A549 (cell line): ENCODE results near the gene TYK2. TPM values are rescaled to one million over a fixed set of nuclear protein-coding genes. Genes with fewer than 3 reads are reported as not detected.
"Not testable (repeated sequence)": the region's sequence is repeated elsewhere in the genome, so short reads cannot be mapped to it uniquely, and the experiment has no call there.

Experiments used
- ATAC-seq, 2 experiments: fragments of 200-7000 bp in 1 of 2; fragments of >200 bp in 1 of 2; cut with Nextera tagmentation in 1 of 2; cut with Tn5 transposase in 1 of 2; 3 replicates each; pipeline versions ENCODE4 v1.8.0 to v1.9.1; 2018 to 2020; ENCODE audit warnings: mild to moderate bottlenecking in 1 of 2, moderate library complexity in 1 of 2
- CTCF ChIA-PET: fragments of 300-600 bp; sonication (Branson Sonifier 250); formaldehyde crosslinking; extraction: SDS; loops from one replicate; lab custom pipeline; 2021; ENCODE audit warnings: antibody characterized with exemption, inconsistent platforms; lab: Yijun Ruan, JAX
- POLR2A ChIA-PET: fragments of 350-600 bp; formaldehyde crosslinking; extraction: SDS; loops from one replicate; lab custom pipeline; 2021; ENCODE audit warnings: antibody characterized with exemption, inconsistent platforms; lab: Yijun Ruan, JAX
- DNase-seq, 2 experiments: peaks; one replicate each; pipeline versions ENCODE4 v3.0.0 to v3.0.0-alpha.2; 2011 to 2016; ENCODE audit warnings: low read depth in 1 of 2, low spot score in 1 of 2
- FAIRE-seq: peaks from 2 replicates; lab custom pipeline; 2011; peaks lifted over from hg19 to GRCh38; lab: Jason Lieb, UNC
- H3K27ac ChIP-seq, 2 experiments: fragments of >200 bp; sonication (Bioruptor Twin); formaldehyde crosslinking; 3 replicates each; pipeline ENCODE4 v1.5.1; 2016 to 2017
- H3K4me1 ChIP-seq: fragments of >200 bp; sonication (Bioruptor Twin); formaldehyde crosslinking; 3 replicates; pipeline ENCODE4 v1.6.1; 2016
- H3K4me2 ChIP-seq: fragments of >200 bp; sonication (Bioruptor Twin); formaldehyde crosslinking; 3 replicates; pipeline ENCODE4 v1.6.1; 2016
- H3K4me3 ChIP-seq: fragments of >200 bp; sonication (Bioruptor Twin); formaldehyde crosslinking; 3 replicates; pipeline ENCODE4 v1.5.1; 2016
- H3K9me3 ChIP-seq: fragments of >200 bp; sonication (Bioruptor Twin); formaldehyde crosslinking; 3 replicates; pipeline ENCODE4 v1.6.1; 2016
- BHLHE40 ChIP-seq: IDR thresholded peaks from 2 replicates; pipeline ENCODE4 v1.6.1; 2012; ENCODE audit warnings: low read depth, low read length, inconsistent platforms
- FOSB ChIP-seq: fragments of 250-450 bp; sonication (Bioruptor Pico); IDR thresholded peaks from 2 replicates; pipeline ENCODE4 v1.5.0; 2020; ENCODE audit warnings: mild to moderate bottlenecking, moderate library complexity
- FOSL2 ChIP-seq, 2 experiments: fragments of 450-650 bp in 1 of 2; fragments of >200 bp in 1 of 2; sonication (Bioruptor Twin) in 1 of 2; formaldehyde crosslinking; IDR thresholded peaks; 2 replicates each; pipeline versions ENCODE4 v1.5.0 to v1.6.1; 2016 to 2020; ENCODE audit warnings: mild to moderate bottlenecking in 1 of 2, moderate library complexity in 1 of 2
- GATA3 ChIP-seq: IDR thresholded peaks from 2 replicates; pipeline ENCODE4 v1.6.1; 2012; ENCODE audit warnings: borderline replicate concordance
- HOXB13 ChIP-seq: fragments of 250-450 bp; sonication (Bioruptor Pico); IDR thresholded peaks from 2 replicates; pipeline ENCODE4 v1.5.0; 2020; ENCODE audit warnings: low read depth, mild to moderate bottlenecking, moderate library complexity
- JUN ChIP-seq, 2 experiments: fragments of >200 bp; sonication (Bioruptor Twin); formaldehyde crosslinking; IDR thresholded peaks; 2 replicates in 1 of 2; 3 replicates in 1 of 2; pipeline ENCODE4 v1.6.1; 2016 to 2017
- KDM1A ChIP-seq: fragments of 200-600 bp; sonication (generic); IDR thresholded peaks from 2 replicates; pipeline ENCODE4 v1.6.1; 2016; ENCODE audit warnings: low read depth, mild to moderate bottlenecking
- NFE2L2 ChIP-seq: fragments of 150-350 bp; conservative IDR thresholded peaks from 2 replicates; pipeline ENCODE4 v1.6.1; 2014; ENCODE audit warnings: low read length
- NPAS2 ChIP-seq: fragments of 250-450 bp; sonication (Bioruptor Pico); IDR thresholded peaks from 2 replicates; pipeline ENCODE4 v1.8.0; 2022; ENCODE audit warnings: mild to moderate bottlenecking, moderate library complexity, borderline replicate concordance
- PHF8 ChIP-seq: fragments of 200-600 bp; sonication (generic); IDR thresholded peaks from 2 replicates; pipeline ENCODE4 v1.6.1; 2016; ENCODE audit warnings: low read depth, mild to moderate bottlenecking, antibody characterized with exemption, moderate library complexity, borderline replicate concordance
- POLR2A ChIP-seq: IDR thresholded peaks from 2 replicates; pipeline ENCODE4 v1.6.1; 2012; ENCODE audit warnings: mild to moderate bottlenecking, low read length
- RAD21 ChIP-seq, 2 experiments: fragments of >200 bp in 1 of 2; sonication (Bioruptor Twin) in 1 of 2; formaldehyde crosslinking in 1 of 2; IDR thresholded peaks in 1 of 2; conservative IDR thresholded peaks in 1 of 2; 2 replicates in 1 of 2; 3 replicates in 1 of 2; pipeline ENCODE4 v1.6.1; 2012 to 2018; ENCODE audit warnings: inconsistent platforms in 1 of 2
- RARB ChIP-seq: fragments of 250-450 bp; sonication (Bioruptor Pico); IDR thresholded peaks from 2 replicates; pipeline ENCODE4 v1.8.0; 2021; ENCODE audit warnings: mild to moderate bottlenecking, moderate library complexity
- RFX5 ChIP-seq: fragments of 450-650 bp; IDR thresholded peaks from 2 replicates; pipeline ENCODE4 v1.7.1; 2014; ENCODE audit warnings: antibody characterized with exemption, mild to moderate bottlenecking, moderate library complexity
- RNF2 ChIP-seq: fragments of 200-600 bp; sonication (generic); IDR thresholded peaks from 2 replicates; pipeline ENCODE4 v1.6.1; 2016; ENCODE audit warnings: low read depth, mild to moderate bottlenecking, antibody characterized with exemption, moderate library complexity, borderline replicate concordance
- TFCP2L1 ChIP-seq: fragments of 250-450 bp; sonication (Bioruptor Pico); IDR thresholded peaks from 2 replicates; pipeline ENCODE4 v1.5.0; 2021; ENCODE audit warnings: mild to moderate bottlenecking
- WGBS: methylation state at CpG from one replicate; pipeline ENCODE4 v1.1.6; 2017; ENCODE audit errors: missing lambda C conversion rate; 5-methylcytosine and 5-hydroxymethylcytosine counted together
- polyA plus RNA-seq, 4 experiments: library from polyadenylated mRNA; depleted of rRNA in 3 of 4; stranded (reverse); fragments of >200 nt; fragmentation: RNase III in 1 of 4; extraction: RNeasy Plus Mini Kit Qiagen cat#74134 plus additional on column Dnase treatment in 1 of 4; gene quantifications; 2 replicates in 3 of 4; 3 replicates in 1 of 4; pipeline ENCODE4 v1.2.3, GENCODE V29; 2011 to 2017
- TF ChIP-seq, protein P1 (sequence below): fragments of 200-600 bp; sonication (generic); IDR thresholded peaks from 2 replicates; pipeline ENCODE4 v1.6.1; 2016; ENCODE audit warnings: antibody characterized with exemption, mild to moderate bottlenecking, moderate library complexity
- TF ChIP-seq, protein P2 (sequence below): IDR thresholded peaks from 2 replicates; pipeline ENCODE4 v1.6.1; 2012; ENCODE audit warnings: low read depth, borderline replicate concordance
- TF ChIP-seq, protein P3 (sequence below): IDR thresholded peaks from 2 replicates; pipeline ENCODE4 v1.6.1; 2012
- TF ChIP-seq, protein P4 (sequence below): fragments of 250-450 bp; sonication (Bioruptor Pico); IDR thresholded peaks from 2 replicates; pipeline ENCODE4 v1.5.0; 2021; ENCODE audit warnings: mild to moderate bottlenecking, moderate library complexity, borderline replicate concordance
- TF ChIP-seq, protein P5 (sequence below): fragments of >200 bp; sonication (Bioruptor Twin); formaldehyde crosslinking; IDR thresholded peaks from 2 replicates; pipeline ENCODE4 v1.6.1; 2016

TYK2 gene
- polyA plus RNA-seq, 2 of the 4 experiments (the other 2 are of a cell fraction): 17.0 to 57.1 TPM

DNA sequence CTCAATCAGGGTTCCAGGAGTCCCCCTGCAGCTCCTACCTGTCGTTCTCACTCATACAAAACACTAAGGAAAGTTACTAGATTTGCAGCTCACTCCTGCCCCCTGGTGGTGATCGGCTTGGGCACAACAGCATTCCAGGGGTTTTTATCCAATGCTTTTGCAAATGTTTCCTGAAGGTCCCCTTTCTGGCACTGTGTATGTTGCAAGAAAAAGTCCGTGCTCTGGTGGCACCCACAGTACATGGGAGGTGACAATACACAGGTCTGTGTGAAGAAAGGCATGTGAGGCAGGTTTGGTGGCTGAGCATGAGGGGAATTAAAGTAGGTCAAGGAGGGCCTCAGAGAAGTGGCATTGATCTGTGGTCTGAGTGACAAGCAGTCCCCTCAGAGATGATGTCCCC lies 8.6 kb upstream of the TYK2 start (continued):
- TF ChIP-seq BHLHE40: no peak
- TF ChIP-seq, protein P1, sequence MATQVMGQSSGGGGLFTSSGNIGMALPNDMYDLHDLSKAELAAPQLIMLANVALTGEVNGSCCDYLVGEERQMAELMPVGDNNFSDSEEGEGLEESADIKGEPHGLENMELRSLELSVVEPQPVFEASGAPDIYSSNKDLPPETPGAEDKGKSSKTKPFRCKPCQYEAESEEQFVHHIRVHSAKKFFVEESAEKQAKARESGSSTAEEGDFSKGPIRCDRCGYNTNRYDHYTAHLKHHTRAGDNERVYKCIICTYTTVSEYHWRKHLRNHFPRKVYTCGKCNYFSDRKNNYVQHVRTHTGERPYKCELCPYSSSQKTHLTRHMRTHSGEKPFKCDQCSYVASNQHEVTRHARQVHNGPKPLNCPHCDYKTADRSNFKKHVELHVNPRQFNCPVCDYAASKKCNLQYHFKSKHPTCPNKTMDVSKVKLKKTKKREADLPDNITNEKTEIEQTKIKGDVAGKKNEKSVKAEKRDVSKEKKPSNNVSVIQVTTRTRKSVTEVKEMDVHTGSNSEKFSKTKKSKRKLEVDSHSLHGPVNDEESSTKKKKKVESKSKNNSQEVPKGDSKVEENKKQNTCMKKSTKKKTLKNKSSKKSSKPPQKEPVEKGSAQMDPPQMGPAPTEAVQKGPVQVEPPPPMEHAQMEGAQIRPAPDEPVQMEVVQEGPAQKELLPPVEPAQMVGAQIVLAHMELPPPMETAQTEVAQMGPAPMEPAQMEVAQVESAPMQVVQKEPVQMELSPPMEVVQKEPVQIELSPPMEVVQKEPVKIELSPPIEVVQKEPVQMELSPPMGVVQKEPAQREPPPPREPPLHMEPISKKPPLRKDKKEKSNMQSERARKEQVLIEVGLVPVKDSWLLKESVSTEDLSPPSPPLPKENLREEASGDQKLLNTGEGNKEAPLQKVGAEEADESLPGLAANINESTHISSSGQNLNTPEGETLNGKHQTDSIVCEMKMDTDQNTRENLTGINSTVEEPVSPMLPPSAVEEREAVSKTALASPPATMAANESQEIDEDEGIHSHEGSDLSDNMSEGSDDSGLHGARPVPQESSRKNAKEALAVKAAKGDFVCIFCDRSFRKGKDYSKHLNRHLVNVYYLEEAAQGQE: no peak

DNA sequence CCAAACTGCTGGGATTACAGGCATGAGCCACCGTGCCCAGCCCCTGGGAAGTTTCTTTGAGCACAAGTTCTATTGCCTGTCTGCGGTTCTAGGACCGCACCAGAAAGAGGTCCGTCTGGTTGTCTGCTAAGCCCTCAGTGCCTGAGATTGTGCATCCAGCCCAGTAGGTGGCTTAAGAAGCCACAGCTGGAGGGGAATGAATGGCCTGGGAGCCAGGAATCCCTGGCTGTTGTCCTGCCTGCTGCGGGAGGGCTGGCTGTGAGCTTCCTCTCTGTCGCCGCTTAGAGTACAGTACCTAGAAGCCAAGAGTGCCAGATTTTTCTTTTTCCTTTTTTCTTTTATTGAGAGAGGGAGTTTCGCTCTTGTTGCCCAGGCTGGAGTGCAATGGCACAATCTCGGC lies 4.2 kb upstream of the TYK2 start:
- no peak overlapping the region for H3K4me3 ChIP-seq
- TF ChIP-seq POLR2A: no peak
- TF ChIP-seq NFE2L2: no peak
- TF ChIP-seq, protein P2, sequence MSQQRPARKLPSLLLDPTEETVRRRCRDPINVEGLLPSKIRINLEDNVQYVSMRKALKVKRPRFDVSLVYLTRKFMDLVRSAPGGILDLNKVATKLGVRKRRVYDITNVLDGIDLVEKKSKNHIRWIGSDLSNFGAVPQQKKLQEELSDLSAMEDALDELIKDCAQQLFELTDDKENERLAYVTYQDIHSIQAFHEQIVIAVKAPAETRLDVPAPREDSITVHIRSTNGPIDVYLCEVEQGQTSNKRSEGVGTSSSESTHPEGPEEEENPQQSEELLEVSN: no peak
- no peak for TF ChIP-seq HOXB13 (CRISPR knock-in tag)
- no peak for TF ChIP-seq PHF8
- TF ChIP-seq KDM1A: no peak
- TF ChIP-seq, protein P3, sequence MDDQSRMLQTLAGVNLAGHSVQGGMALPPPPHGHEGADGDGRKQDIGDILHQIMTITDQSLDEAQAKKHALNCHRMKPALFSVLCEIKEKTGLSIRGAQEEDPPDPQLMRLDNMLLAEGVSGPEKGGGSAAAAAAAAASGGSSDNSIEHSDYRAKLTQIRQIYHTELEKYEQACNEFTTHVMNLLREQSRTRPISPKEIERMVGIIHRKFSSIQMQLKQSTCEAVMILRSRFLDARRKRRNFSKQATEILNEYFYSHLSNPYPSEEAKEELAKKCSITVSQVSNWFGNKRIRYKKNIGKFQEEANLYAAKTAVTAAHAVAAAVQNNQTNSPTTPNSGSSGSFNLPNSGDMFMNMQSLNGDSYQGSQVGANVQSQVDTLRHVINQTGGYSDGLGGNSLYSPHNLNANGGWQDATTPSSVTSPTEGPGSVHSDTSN: no peak
- no peak for TF ChIP-seq RAD21 (conservative IDR thresholded peaks at IDR 0.05 in 1 of 2, IDR thresholded peaks at IDR 0.05 in 1 of 2)
- TF ChIP-seq RFX5: no peak
- no peak for TF ChIP-seq FOSL2 (IDR thresholded peaks at IDR 0.05)
- no peak for TF ChIP-seq FOSL2 (CRISPR knock-in tag; IDR thresholded peaks at IDR 0.05)
- TF ChIP-seq RNF2: no peak
- no peak for TF ChIP-seq FOSB (CRISPR knock-in tag)
- TF ChIP-seq TFCP2L1 (CRISPR knock-in tag): no peak
- TF ChIP-seq RARB (CRISPR knock-in tag): no peak
- TF ChIP-seq BHLHE40: no peak
- TF ChIP-seq NPAS2 (CRISPR knock-in tag): no peak
- TF ChIP-seq, protein P4, sequence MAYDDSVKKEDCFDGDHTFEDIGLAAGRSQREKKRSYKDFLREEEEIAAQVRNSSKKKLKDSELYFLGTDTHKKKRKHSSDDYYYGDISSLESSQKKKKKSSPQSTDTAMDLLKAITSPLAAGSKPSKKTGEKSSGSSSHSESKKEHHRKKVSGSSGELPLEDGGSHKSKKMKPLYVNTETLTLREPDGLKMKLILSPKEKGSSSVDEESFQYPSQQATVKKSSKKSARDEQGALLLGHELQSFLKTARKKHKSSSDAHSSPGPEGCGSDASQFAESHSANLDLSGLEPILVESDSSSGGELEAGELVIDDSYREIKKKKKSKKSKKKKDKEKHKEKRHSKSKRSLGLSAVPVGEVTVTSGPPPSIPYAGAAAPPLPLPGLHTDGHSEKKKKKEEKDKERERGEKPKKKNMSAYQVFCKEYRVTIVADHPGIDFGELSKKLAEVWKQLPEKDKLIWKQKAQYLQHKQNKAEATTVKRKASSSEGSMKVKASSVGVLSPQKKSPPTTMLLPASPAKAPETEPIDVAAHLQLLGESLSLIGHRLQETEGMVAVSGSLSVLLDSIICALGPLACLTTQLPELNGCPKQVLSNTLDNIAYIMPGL: no peak
- TF ChIP-seq GATA3: no peak
- TF ChIP-seq, protein P5, sequence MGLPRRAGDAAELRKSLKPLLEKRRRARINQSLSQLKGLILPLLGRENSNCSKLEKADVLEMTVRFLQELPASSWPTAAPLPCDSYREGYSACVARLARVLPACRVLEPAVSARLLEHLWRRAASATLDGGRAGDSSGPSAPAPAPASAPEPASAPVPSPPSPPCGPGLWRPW: no peak
- TF ChIP-seq JUN (IDR thresholded peaks at IDR 0.05): no peak
- H3K4me1 ChIP-seq: peaks cover 6% of the 10 kb centered on the region; the same call in 1 of the 3 replicates
- H3K4me2 ChIP-seq: no peak overlapping the region
- WGBS: 75% methylated on average over 9 of the region's 9 CpGs
- DNase-seq (no peak), ATAC-seq (no peak), FAIRE-seq (no peak)
- H3K27ac ChIP-seq: no peak overlapping the region
- no peaks in the 10 kb centered on the region for H3K9me3 ChIP-seq
- POLR2A ChIA-PET: no interaction called here
- CTCF ChIA-PET: interaction anchor here (1.1 to 5.4 kb wide), 3 partner anchors 17 to 125 kb away, joined by 3 to 77 read pairs (median 3); no protein-coding TSS in a partner anchor

DNA sequence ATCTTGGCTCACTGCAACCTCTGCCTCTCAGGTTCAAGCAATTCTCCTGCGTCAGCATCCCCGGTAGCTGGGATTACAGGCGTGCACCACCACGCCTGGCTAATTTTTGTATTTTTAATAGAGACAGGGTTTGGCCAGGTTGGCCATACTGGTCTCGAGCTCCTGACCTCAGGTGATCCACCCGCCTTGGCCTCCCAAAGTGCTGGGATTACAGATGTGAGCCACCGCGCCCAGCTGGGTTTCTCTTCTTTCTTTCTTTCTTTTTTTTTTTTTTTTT lies 2.8 kb upstream of the TYK2 start:
- H3K4me2 ChIP-seq, H3K4me1 ChIP-seq, ATAC-seq, H3K4me3 ChIP-seq, POLR2A ChIA-PET, H3K27ac ChIP-seq, FAIRE-seq, H3K9me3 ChIP-seq, DNase-seq: not testable (repeated sequence)
- CTCF ChIA-PET: interaction anchor here (0.6 to 6.1 kb wide), 7 partner anchors 9 to 342 kb away, joined by 3 to 31 read pairs (median 4); partner anchors contain the start of gene ICAM1
- WGBS: 91% methylated on average over 8 of the region's 8 CpGs
